ENCODE results near the gene RDH13.

Gene RDH13

GRCh38 chr19:55058781-55059610 lies 4.0 kb downstream of the RDH13 start:
- no peak overlapping the region for H3K27ac ChIP-seq

DNA sequence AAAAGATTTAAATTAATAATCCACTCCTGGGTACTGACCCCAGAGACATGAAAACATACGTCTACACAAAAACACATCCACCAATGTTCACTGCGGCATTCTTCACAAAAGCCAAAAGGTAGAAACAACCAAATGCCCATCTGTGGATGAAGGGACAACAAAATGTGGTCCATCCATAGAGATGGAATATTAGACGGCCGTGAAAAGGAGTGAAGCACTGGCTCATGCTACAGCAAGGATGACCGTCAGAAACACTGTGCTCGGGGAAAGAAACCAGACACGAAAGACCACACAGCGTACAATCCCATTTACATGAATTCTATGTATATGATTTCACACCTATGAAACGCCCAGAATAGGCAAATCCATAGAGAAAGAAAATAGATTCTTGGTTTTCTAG lies 6.1 kb downstream of the RDH13 start:
- TF ChIP-seq, protein P1, sequence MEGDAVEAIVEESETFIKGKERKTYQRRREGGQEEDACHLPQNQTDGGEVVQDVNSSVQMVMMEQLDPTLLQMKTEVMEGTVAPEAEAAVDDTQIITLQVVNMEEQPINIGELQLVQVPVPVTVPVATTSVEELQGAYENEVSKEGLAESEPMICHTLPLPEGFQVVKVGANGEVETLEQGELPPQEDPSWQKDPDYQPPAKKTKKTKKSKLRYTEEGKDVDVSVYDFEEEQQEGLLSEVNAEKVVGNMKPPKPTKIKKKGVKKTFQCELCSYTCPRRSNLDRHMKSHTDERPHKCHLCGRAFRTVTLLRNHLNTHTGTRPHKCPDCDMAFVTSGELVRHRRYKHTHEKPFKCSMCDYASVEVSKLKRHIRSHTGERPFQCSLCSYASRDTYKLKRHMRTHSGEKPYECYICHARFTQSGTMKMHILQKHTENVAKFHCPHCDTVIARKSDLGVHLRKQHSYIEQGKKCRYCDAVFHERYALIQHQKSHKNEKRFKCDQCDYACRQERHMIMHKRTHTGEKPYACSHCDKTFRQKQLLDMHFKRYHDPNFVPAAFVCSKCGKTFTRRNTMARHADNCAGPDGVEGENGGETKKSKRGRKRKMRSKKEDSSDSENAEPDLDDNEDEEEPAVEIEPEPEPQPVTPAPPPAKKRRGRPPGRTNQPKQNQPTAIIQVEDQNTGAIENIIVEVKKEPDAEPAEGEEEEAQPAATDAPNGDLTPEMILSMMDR (IDR thresholded peaks at IDR 0.05), result no peak
- no peak for TF ChIP-seq ZFX (IDR thresholded peaks at IDR 0.05; ENCODE audit: borderline replicate concordance)

More at GRCh38 chr19:55058781-55059610, 4.0 kb downstream of the RDH13 start:
- TF ChIP-seq, protein P1 (IDR thresholded peaks at IDR 0.05), result 0 out of 2 replicates have a peak, but pooled peaks have one; percentile 7
- no peak for TF ChIP-seq ZFX (IDR thresholded peaks at IDR 0.05; ENCODE audit: borderline replicate concordance)

DNA sequence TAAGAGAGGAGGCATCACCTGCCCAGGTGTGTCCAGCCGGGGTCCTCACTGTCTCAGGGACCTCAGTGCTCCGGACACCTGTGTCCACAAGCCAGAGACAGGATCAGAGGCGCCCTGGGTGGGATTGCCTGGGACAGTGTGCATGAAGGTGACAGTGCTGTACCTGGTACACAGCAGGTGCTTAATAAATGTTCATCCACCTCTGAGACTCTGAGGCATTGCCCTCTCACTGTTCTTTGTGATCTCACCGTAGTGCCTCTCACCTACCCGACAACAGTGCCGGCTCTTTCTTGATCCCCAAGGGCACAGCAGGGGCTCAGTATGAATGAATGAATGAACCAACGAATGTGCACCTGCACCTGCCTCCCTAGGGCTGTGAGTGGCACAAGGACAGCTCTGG lies 9.2 kb downstream of the RDH13 start:
- H3K27ac ChIP-seq, result no peak overlapping the region
- TF ChIP-seq ZFX (IDR thresholded peaks at IDR 0.05; ENCODE audit: borderline replicate concordance), result no peak
- TF ChIP-seq, protein P1 (IDR thresholded peaks at IDR 0.05), result no peak

More for the DNA sequence above, 6.1 kb downstream of the RDH13 start:
- no peak overlapping the region for H3K27ac ChIP-seq

GRCh38 chr19:55050749-55051532 lies 12.0 kb downstream of the RDH13 start:
- no peak overlapping the region for H3K27ac ChIP-seq
- TF ChIP-seq ZFX (IDR thresholded peaks at IDR 0.05; ENCODE audit: borderline replicate concordance), result no peak
- TF ChIP-seq, protein P1 (IDR thresholded peaks at IDR 0.05), result no peak

- H3K27ac ChIP-seq, result no peak overlapping the region
- TF ChIP-seq ZFX (IDR thresholded peaks at IDR 0.05; ENCODE audit: borderline replicate concordance), result no peak
- TF ChIP-seq, protein P1 (IDR thresholded peaks at IDR 0.05), result no peak
These were observed 14.5 kb downstream of the RDH13 start for GRCh38 chr19:55048446-55048845.

DNA sequence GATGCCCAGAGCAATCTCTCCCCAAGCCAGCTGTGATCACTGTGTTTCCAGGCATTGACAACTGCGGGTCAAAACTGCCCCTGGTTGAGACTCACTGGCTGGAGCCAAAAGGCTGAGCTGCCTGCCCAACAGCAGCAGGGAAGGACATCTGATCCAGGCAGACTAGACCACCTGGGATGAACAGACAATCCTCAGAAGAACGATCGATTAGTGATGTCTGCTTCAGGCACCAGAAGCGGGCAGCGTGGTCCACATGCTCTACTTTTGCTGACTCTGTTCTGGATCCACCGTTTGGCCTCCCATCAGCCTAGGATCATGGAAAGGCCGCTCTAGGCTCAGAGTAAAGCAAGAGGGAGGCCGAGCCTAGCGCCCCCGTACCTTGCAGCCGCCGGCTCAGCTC lies 15.0 kb downstream of the RDH13 start:
- TF ChIP-seq ZFX (IDR thresholded peaks at IDR 0.05; ENCODE audit: borderline replicate concordance), result no peak
- TF ChIP-seq, protein P1 (IDR thresholded peaks at IDR 0.05), result no peak
- H3K27ac ChIP-seq, result no peak overlapping the region
